PC-9 (cell line): ENCODE data around the gene MCFD2.

Source experiments
- CTCF ChIP-seq: fragments of 200-600 bp; sonication (generic); conservative IDR thresholded peaks from 2 replicates; pipeline ENCODE4 v1.6.1; 2017; ENCODE audit warnings: mixed run types, antibody characterized with exemption, mild to moderate bottlenecking, moderate library complexity
- EZH2 ChIP-seq: fragments of 200-600 bp; sonication (generic); IDR thresholded peaks from 2 replicates; pipeline ENCODE4 v1.8.0; 2017; ENCODE audit warnings: antibody characterized with exemption, low read depth

- TF ChIP-seq CTCF (no peak), EZH2 (no peak)
Measured at GRCh38 chr2:46952171-46952570, 36.6 kb upstream of the MCFD2 start.
